D721Med (cell line): Measurements from ENCODE around the gene PKIG.

ENCODE experiments used
- DNase-seq: peaks from one replicate; pipeline ENCODE4 v3.0.0; 2011; ENCODE audit warnings: low spot score; ENCODE audit not compliant: insufficient read length
- FAIRE-seq: peaks from 2 replicates; lab custom pipeline; 2011; peaks lifted over from hg19 to GRCh38; lab: Jason Lieb, UNC
- TF ChIP-seq, protein P1 (sequence below): IDR thresholded peaks from 2 replicates; pipeline ENCODE4 v1.5.1; 2012; ENCODE audit warnings: mild to moderate bottlenecking, control low read depth; ENCODE audit not compliant: insufficient read depth; ENCODE audit errors: missing control alignments

PKIG gene

GRCh38 chr20:44600301-44600700 is 17.9 kb downstream of the PKIG start:
- TF ChIP-seq, protein P1, sequence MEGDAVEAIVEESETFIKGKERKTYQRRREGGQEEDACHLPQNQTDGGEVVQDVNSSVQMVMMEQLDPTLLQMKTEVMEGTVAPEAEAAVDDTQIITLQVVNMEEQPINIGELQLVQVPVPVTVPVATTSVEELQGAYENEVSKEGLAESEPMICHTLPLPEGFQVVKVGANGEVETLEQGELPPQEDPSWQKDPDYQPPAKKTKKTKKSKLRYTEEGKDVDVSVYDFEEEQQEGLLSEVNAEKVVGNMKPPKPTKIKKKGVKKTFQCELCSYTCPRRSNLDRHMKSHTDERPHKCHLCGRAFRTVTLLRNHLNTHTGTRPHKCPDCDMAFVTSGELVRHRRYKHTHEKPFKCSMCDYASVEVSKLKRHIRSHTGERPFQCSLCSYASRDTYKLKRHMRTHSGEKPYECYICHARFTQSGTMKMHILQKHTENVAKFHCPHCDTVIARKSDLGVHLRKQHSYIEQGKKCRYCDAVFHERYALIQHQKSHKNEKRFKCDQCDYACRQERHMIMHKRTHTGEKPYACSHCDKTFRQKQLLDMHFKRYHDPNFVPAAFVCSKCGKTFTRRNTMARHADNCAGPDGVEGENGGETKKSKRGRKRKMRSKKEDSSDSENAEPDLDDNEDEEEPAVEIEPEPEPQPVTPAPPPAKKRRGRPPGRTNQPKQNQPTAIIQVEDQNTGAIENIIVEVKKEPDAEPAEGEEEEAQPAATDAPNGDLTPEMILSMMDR = no peak
- FAIRE-seq (no peak), DNase-seq (no peak)

GRCh38 chr20:44600758-44601201 is 18.4 kb downstream of the PKIG start:
- FAIRE-seq (no peak), DNase-seq (no peak)
- TF ChIP-seq, protein P1 = no peak

GRCh38 chr20:44601236-44601671 is 18.9 kb downstream of the PKIG start:
- FAIRE-seq = no peak
- TF ChIP-seq, protein P1 = no peak
- no peak for DNase-seq

- no peak for FAIRE-seq
- TF ChIP-seq, protein P1 = no peak
- no peak for DNase-seq
Measured at GRCh38 chr20:44601801-44602204, 19.4 kb downstream of the PKIG start.

DNA sequence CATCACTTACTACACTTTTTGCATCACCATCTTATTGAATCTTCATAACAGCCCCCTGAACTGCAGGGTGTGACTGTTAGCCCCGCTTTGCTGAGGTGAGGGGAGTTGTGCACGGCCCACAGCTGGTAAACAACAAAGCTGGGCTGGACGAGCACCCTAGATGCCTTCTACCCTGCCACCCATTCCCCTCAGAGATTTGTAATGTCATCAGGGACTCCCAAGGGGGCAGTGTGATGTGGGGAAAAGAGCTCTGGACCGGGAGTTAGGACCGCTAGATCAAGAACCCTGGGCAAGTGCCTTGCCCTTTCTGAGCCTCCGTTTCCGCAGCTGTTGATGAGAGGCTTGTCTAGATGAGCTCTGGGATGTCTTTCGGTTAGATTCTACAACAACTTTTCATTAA is 20.9 kb downstream of the PKIG start:
- FAIRE-seq = no peak
- TF ChIP-seq, protein P1 = no peak
- DNase-seq = no peak

- FAIRE-seq = no peak
- TF ChIP-seq, protein P1 = no peak
- DNase-seq = no peak
Measured at GRCh38 chr20:44606725-44607441, 24.5 kb downstream of the PKIG start.

GRCh38 chr20:44609006-44609515 is 26.7 kb downstream of the PKIG start:
- no peak for DNase-seq
- FAIRE-seq = no peak
- TF ChIP-seq, protein P1 = no peak
